Thyroid gland (tissue), 4 donors: Measurements from ENCODE around the gene ZNF398.

Source experiments
- POLR2A ChIP-seq, 2 donors: fragments of 450-650 bp; IDR thresholded peaks; one replicate each; pipeline ENCODE4 v1.6.1; 2017; ENCODE audit warnings: antibody characterized with exemption in 2 of 2, mild to moderate bottlenecking in 2 of 2, moderate library complexity in 1 of 2
- TF ChIP-seq, protein P1 (sequence below), 6 experiments: fragments of 200-600 bp in 3 of 6; fragments of 450-650 bp in 3 of 6; sonication (generic) in 3 of 6; IDR thresholded peaks; one replicate each; pipeline ENCODE4 v1.5.1; 2016 to 2019; ENCODE audit warnings: antibody characterized with exemption in 6 of 6, mild to moderate bottlenecking in 2 of 6, inconsistent platforms in 1 of 6, moderate library complexity in 1 of 6

DNA sequence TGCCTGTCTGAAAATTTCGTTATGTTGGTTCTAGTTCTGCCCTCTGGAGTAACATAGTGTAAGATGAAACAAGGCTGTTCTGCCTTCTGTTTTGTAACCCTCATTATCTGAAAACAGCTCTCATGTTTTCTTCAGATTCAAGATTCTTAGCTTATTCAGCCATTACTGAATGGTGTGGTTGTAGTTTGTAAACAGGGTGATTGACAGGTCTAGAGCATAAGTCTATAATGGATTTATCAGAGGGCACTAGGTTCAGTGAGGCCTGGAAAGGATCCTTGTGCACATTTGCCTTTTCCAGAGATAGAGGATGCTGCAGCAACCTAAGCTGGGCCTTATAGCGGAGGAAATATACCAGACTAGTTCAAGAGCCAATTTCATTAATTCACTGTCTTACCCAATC is 6.1 kb downstream of the ZNF398 start:
- TF ChIP-seq, protein P1, sequence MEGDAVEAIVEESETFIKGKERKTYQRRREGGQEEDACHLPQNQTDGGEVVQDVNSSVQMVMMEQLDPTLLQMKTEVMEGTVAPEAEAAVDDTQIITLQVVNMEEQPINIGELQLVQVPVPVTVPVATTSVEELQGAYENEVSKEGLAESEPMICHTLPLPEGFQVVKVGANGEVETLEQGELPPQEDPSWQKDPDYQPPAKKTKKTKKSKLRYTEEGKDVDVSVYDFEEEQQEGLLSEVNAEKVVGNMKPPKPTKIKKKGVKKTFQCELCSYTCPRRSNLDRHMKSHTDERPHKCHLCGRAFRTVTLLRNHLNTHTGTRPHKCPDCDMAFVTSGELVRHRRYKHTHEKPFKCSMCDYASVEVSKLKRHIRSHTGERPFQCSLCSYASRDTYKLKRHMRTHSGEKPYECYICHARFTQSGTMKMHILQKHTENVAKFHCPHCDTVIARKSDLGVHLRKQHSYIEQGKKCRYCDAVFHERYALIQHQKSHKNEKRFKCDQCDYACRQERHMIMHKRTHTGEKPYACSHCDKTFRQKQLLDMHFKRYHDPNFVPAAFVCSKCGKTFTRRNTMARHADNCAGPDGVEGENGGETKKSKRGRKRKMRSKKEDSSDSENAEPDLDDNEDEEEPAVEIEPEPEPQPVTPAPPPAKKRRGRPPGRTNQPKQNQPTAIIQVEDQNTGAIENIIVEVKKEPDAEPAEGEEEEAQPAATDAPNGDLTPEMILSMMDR (IDR thresholded peaks at IDR 0.05) = no peak
- TF ChIP-seq POLR2A (IDR thresholded peaks at IDR 0.05) = no peak
